HG03103 (cell line): Measurements from ENCODE around the gene HOXC13.

Source experiments
- ATAC-seq: cut with Tn5 transposase; IDR thresholded peaks from one replicate; pipeline ENCODE4 v1.9.1; 2021; ENCODE audit warnings: low read depth; ENCODE audit not compliant: unreplicated experiment

The HOXC13 gene

GRCh38 chr12:53937596-53938325, 870 bp upstream of the HOXC13 start:
- ATAC-seq: no peak

GRCh38 chr12:53939141-53940108, 794 bp downstream of the HOXC13 start:
- no peak for ATAC-seq

GRCh38 chr12:53940443-53941014, 1.9 kb downstream of the HOXC13 start:
- ATAC-seq: no peak

- no peak for ATAC-seq
Observed at GRCh38 chr12:53941187-53941586, 2.6 kb downstream of the HOXC13 start.

- no peak for ATAC-seq
Observed at GRCh38 chr12:53941750-53942149, 3.1 kb downstream of the HOXC13 start.

- no peak for ATAC-seq
Observed at GRCh38 chr12:53942467-53942997, 3.9 kb downstream of the HOXC13 start.

- ATAC-seq: no peak
Observed at GRCh38 chr12:53944209-53944608, 5.6 kb downstream of the HOXC13 start.

GRCh38 chr12:53944907-53945847, 6.5 kb downstream of the HOXC13 start:
- ATAC-seq: no peak

- no peak for ATAC-seq
Observed at GRCh38 chr12:53947743-53948142, 9.1 kb downstream of the HOXC13 start.

GRCh38 chr12:53948650-53949593, 10.3 kb downstream of the HOXC13 start:
- ATAC-seq: no peak

GRCh38 chr12:53949631-53950436, 11.2 kb downstream of the HOXC13 start:
- no peak for ATAC-seq

- no peak for ATAC-seq
Observed at GRCh38 chr12:53950437-53950773, 11.8 kb downstream of the HOXC13 start.

- ATAC-seq: no peak
Observed at GRCh38 chr12:53950789-53951576, 12.4 kb downstream of the HOXC13 start.

GRCh38 chr12:53951577-53952334, 13.1 kb downstream of the HOXC13 start:
- no peak for ATAC-seq

- no peak for ATAC-seq
Observed at GRCh38 chr12:53952335-53952694, 13.7 kb downstream of the HOXC13 start.

- no peak for ATAC-seq
Observed at GRCh38 chr12:53952871-53953734, 14.5 kb downstream of the HOXC13 start.
